Activated T-helper 1 cell treated with anti-CD3 and anti-CD28 coated beads, Interleukin-12 subunit alpha, Interleukin-12 subunit beta, Interleukin-2, Interleukin-4 antibody, amounts not matched to agents 30 ng/mL and 10 ng/mL and 1 ng/mL, durations not matched to agents 14 hours and 24 hours and 36 hours (primary cell): ENCODE measurements around the gene PIAS1. TPM values are rescaled to one million over a fixed set of nuclear protein-coding genes. Genes with fewer than 3 reads are reported as not detected.

Source experiments
- DNase-seq: peaks from one replicate; pipeline ENCODE4 v3.0.0; 2021; ENCODE audit warnings: low spot score
- H3K27ac Mint-ChIP-seq: one replicate; pipeline ENCODE4 v1.8.0; 2021; ENCODE audit warnings: mild to moderate bottlenecking, mixed read lengths
- H3K27me3 Mint-ChIP-seq: one replicate; pipeline ENCODE4 v1.8.0; 2022; ENCODE audit warnings: mild to moderate bottlenecking, moderate library complexity, mixed read lengths; ENCODE audit not compliant: insufficient read depth
- H3K36me3 Mint-ChIP-seq: one replicate; pipeline ENCODE4 v1.8.0; 2021; ENCODE audit warnings: low read depth, mixed read lengths
- H3K4me1 Mint-ChIP-seq: one replicate; pipeline ENCODE4 v1.8.0; 2021; ENCODE audit warnings: low read depth, mixed read lengths
- H3K4me3 Mint-ChIP-seq: one replicate; pipeline ENCODE4 v1.8.0; 2021; ENCODE audit warnings: mild to moderate bottlenecking, moderate library complexity, mixed read lengths
- H3K9me3 Mint-ChIP-seq: one replicate; pipeline ENCODE4 v1.8.0; 2021; ENCODE audit warnings: mixed read lengths
- intact Hi-C: fragments of 100-400 bp; cut with micrococcal nuclease; formaldehyde crosslinking; loops from one replicate; pipeline ENCODE4 v1.15.1; 2024
- total RNA-seq: library from RNA; stranded (reverse); gene quantifications from 2 replicates; pipeline ENCODE4 v1.2.3, GENCODE V29; 2022

PIAS1 gene
- total RNA-seq, 1 donor from 2014 or later, result 26.8 TPM

- Mint-ChIP-seq H3K4me3 (peak overlapping the region; percentile 73), H3K4me1 (peaks cover 37% of the 10 kb centered on the region), H3K27ac (no peak overlapping the region), H3K27me3 (no peaks in the 10 kb centered on the region), H3K36me3 (peaks cover 24% of the 10 kb centered on the region), H3K9me3 (peaks cover 15% of the 10 kb centered on the region)
- intact Hi-C loops, result no loop called here
- DNase-seq, result no peak
Measured at GRCh38 chr15:68114840-68115239, 60.7 kb downstream of the PIAS1 start.

GRCh38 chr15:68124700-68125099, 70.6 kb downstream of the PIAS1 start:
- no peak for DNase-seq
- Mint-ChIP-seq H3K9me3 (no peaks in the 10 kb centered on the region), H3K36me3 (peaks cover 20% of the 10 kb centered on the region), H3K4me1 (peaks cover 6% of the 10 kb centered on the region), H3K27me3 (no peaks in the 10 kb centered on the region), H3K4me3 (no peak overlapping the region), H3K27ac (no peak overlapping the region)
- intact Hi-C loops, result no loop called here

DNA sequence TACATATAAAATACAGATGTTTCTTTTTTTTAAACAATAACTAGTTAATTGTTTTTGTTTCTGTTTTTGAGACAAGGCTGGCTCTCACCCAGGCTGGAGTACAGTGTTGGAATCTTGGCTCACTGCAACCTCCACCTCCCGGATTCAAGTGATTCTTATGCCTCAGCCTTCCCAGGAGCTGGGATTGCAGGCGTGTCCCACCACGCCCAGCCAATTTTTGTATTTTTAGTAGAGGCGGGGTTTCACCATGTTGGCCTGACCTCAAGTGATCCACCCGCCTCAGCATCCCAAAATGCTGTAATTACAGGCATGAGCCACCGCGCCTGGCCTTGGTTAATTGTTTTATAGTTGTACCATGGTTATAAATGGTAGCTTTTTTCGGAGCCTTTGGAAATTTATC, 72.3 kb downstream of the PIAS1 start:
- H3K4me3 Mint-ChIP-seq, result no peak overlapping the region
- peaks cover 6% of the 10 kb centered on the region for H3K4me1 Mint-ChIP-seq
- H3K27me3 Mint-ChIP-seq, result no peaks in the 10 kb centered on the region
- intact Hi-C loops, result no loop called here
- peaks cover 14% of the 10 kb centered on the region for H3K36me3 Mint-ChIP-seq
- DNase-seq, result no peak
- no peak overlapping the region for H3K27ac Mint-ChIP-seq
- no peaks in the 10 kb centered on the region for H3K9me3 Mint-ChIP-seq

DNA sequence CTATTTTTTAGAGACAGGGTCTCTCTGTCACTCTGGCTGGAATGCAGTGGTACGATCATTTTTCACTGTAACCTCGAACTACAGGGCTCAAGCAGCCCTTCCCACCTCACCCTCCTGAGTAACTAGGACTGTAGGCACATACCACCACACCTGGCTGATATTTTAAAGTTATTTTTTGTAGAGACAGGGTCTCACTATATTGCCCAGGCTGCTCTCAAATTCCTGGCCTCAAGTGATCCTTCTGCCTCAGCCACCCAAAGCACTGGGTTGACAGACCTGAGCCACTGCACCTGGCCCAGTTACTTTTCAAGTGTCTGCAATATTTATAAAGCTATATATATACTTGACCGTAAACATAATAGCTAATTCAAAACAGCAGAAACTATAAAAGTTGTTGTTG, 75.0 kb downstream of the PIAS1 start:
- H3K4me1 Mint-ChIP-seq, result peaks cover 6% of the 10 kb centered on the region
- H3K4me3 Mint-ChIP-seq, result no peak overlapping the region
- DNase-seq, result no peak
- no peak overlapping the region for H3K27ac Mint-ChIP-seq
- no peaks in the 10 kb centered on the region for H3K27me3 Mint-ChIP-seq
- intact Hi-C loops, result no loop called here
- peaks cover 9% of the 10 kb centered on the region for H3K36me3 Mint-ChIP-seq
- no peaks in the 10 kb centered on the region for H3K9me3 Mint-ChIP-seq

GRCh38 chr15:68130851-68131250, 76.7 kb downstream of the PIAS1 start:
- Mint-ChIP-seq H3K27me3 (no peaks in the 10 kb centered on the region), H3K27ac (no peak overlapping the region), H3K36me3 (peaks cover 4% of the 10 kb centered on the region), H3K4me1 (no peaks in the 10 kb centered on the region), H3K9me3 (no peaks in the 10 kb centered on the region), H3K4me3 (no peak overlapping the region)
- intact Hi-C loops, result no loop called here
- no peak for DNase-seq

DNA sequence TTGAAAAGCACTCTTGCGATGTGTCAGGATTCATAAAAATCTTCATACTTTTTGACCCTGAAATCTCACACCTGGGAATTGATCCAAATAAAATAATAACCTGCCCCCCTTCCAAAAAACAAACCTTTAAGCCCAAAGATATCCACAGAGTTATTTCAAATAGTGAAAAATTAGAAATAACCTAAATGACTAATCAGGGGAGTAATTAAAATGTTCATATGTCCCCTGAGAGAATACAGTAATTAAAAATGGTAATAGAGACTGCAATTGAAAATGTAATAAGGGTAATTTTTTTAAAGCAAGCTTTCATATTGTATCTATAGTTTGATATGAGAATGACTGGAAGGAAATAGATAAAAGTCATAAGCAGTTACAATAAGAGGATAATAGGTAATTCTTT, 83.0 kb downstream of the PIAS1 start:
- H3K9me3 Mint-ChIP-seq, result no peaks in the 10 kb centered on the region
- no peak overlapping the region for H3K4me3 Mint-ChIP-seq
- H3K27ac Mint-ChIP-seq, result no peak overlapping the region
- peaks cover 7% of the 10 kb centered on the region for H3K36me3 Mint-ChIP-seq
- H3K4me1 Mint-ChIP-seq, result peaks cover 6% of the 10 kb centered on the region
- DNase-seq, result no peak
- H3K27me3 Mint-ChIP-seq, result no peaks in the 10 kb centered on the region
- intact Hi-C loops, result no loop called here

DNA sequence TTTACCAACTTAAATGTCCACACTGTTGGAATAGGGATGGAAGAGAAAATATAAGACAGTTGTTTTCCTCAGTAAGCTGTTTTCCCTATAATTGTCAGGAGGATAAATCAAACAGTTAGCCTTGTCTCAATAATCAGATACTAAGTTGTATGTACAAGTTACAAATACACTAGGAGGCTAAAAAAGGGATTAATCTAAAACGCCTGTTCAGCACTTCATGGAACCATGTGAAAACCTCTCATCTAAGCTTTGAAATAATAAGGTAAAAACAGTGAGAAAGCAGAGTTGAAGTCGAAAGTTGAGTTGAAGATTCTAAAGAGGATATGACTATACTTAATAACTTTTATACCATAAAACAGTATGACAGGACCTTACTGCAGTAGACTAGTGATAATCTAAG, 89.0 kb downstream of the PIAS1 start:
- Mint-ChIP-seq H3K36me3 (peaks cover 28% of the 10 kb centered on the region), H3K27me3 (no peaks in the 10 kb centered on the region), H3K4me1 (peaks cover 17% of the 10 kb centered on the region), H3K4me3 (no peak overlapping the region), H3K27ac (no peak overlapping the region), H3K9me3 (no peaks in the 10 kb centered on the region)
- intact Hi-C loops, result no loop called here
- DNase-seq, result no peak

GRCh38 chr15:68143785-68144184, 89.7 kb downstream of the PIAS1 start:
- Mint-ChIP-seq H3K27ac (no peak overlapping the region), H3K4me1 (peaks cover 18% of the 10 kb centered on the region), H3K36me3 (peaks cover 28% of the 10 kb centered on the region), H3K4me3 (no peak overlapping the region), H3K9me3 (no peaks in the 10 kb centered on the region), H3K27me3 (no peaks in the 10 kb centered on the region)
- no peak for DNase-seq
- intact Hi-C loops, result no loop called here

DNA sequence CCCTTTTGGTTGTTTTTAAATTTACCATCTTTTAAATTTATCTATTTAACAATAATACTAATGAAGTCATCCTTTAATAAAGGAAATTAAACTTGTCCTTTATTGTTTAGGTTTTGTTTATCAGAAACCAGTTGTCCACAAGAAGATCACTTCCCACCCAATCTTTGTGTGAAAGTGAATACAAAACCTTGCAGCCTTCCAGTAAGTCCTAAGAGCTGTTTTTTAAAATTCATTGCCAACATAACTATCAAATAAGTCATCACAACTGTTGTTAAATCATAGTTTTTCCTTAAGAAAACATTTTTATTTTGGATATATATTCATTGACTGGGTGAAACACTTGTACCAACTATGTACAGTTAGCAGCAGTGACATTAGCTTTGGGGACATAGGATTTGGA, 91.6 kb downstream of the PIAS1 start:
- intact Hi-C loops, result no loop called here
- peaks cover 19% of the 10 kb centered on the region for H3K4me1 Mint-ChIP-seq
- no peak for DNase-seq
- no peaks in the 10 kb centered on the region for H3K27me3 Mint-ChIP-seq
- no peaks in the 10 kb centered on the region for H3K9me3 Mint-ChIP-seq
- no peak overlapping the region for H3K4me3 Mint-ChIP-seq
- peaks cover 30% of the 10 kb centered on the region for H3K36me3 Mint-ChIP-seq
- H3K27ac Mint-ChIP-seq, result no peak overlapping the region

GRCh38 chr15:68148039-68148438, 93.9 kb downstream of the PIAS1 start:
- intact Hi-C loops, result no loop called here
- Mint-ChIP-seq H3K27me3 (no peaks in the 10 kb centered on the region), H3K27ac (no peak overlapping the region), H3K36me3 (peaks cover 36% of the 10 kb centered on the region), H3K4me3 (no peak overlapping the region), H3K9me3 (no peaks in the 10 kb centered on the region), H3K4me1 (peaks cover 25% of the 10 kb centered on the region)
- no peak for DNase-seq

DNA sequence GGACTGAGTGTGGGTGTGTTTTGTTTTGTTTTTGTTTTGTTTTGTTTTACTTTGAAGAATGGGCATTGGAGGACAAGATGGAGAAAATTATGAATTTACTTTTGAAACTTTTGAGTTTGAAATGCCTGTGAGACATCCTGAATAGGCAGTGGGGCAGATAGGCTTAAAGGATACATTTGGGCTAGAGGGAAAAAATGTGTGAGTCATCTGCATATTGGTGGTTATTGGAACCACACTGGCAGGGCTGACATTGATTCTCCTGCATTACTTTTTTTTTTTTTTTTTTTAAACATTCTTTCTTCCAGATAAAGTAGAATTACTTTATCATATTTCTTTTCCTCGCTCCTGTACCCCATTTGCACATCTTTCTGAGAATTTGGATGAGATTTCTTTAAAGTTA, 94.9 kb downstream of the PIAS1 start:
- Mint-ChIP-seq H3K9me3 (no peaks in the 10 kb centered on the region), H3K36me3 (peaks cover 34% of the 10 kb centered on the region), H3K27ac (peak overlapping the region; percentile 2), H3K4me1 (peaks cover 20% of the 10 kb centered on the region), H3K4me3 (no peak overlapping the region), H3K27me3 (no peaks in the 10 kb centered on the region)
- no peak for DNase-seq
- intact Hi-C loops, result no loop called here

GRCh38 chr15:68150187-68150586, 96.1 kb downstream of the PIAS1 start:
- Mint-ChIP-seq H3K4me1 (peaks cover 20% of the 10 kb centered on the region), H3K27me3 (no peaks in the 10 kb centered on the region), H3K36me3 (peaks cover 40% of the 10 kb centered on the region), H3K27ac (no peak overlapping the region), H3K4me3 (no peak overlapping the region), H3K9me3 (no peaks in the 10 kb centered on the region)
- intact Hi-C loops, result no loop called here
- DNase-seq, result no peak

GRCh38 chr15:68151277-68151676, 97.2 kb downstream of the PIAS1 start:
- no peaks in the 10 kb centered on the region for H3K9me3 Mint-ChIP-seq
- H3K4me1 Mint-ChIP-seq, result peaks cover 20% of the 10 kb centered on the region
- no peak overlapping the region for H3K4me3 Mint-ChIP-seq
- peaks cover 36% of the 10 kb centered on the region for H3K36me3 Mint-ChIP-seq
- intact Hi-C loops, result no loop called here
- H3K27me3 Mint-ChIP-seq, result no peaks in the 10 kb centered on the region
- no peak for DNase-seq
- no peak overlapping the region for H3K27ac Mint-ChIP-seq

GRCh38 chr15:68152342-68152741, 98.2 kb downstream of the PIAS1 start:
- intact Hi-C loops, result no loop called here
- H3K4me1 Mint-ChIP-seq, result peaks cover 20% of the 10 kb centered on the region
- H3K27me3 Mint-ChIP-seq, result no peaks in the 10 kb centered on the region
- H3K36me3 Mint-ChIP-seq, result peaks cover 29% of the 10 kb centered on the region
- H3K27ac Mint-ChIP-seq, result peak overlapping the region; percentile 49
- DNase-seq, result no peak
- no peak overlapping the region for H3K4me3 Mint-ChIP-seq
- H3K9me3 Mint-ChIP-seq, result no peaks in the 10 kb centered on the region
